Measurements from ENCODE around the gene DYRK1A.
A peak's percentile ranks its signal among the peaks of the same experiment; 100 is the strongest.

Gene DYRK1A

DNA sequence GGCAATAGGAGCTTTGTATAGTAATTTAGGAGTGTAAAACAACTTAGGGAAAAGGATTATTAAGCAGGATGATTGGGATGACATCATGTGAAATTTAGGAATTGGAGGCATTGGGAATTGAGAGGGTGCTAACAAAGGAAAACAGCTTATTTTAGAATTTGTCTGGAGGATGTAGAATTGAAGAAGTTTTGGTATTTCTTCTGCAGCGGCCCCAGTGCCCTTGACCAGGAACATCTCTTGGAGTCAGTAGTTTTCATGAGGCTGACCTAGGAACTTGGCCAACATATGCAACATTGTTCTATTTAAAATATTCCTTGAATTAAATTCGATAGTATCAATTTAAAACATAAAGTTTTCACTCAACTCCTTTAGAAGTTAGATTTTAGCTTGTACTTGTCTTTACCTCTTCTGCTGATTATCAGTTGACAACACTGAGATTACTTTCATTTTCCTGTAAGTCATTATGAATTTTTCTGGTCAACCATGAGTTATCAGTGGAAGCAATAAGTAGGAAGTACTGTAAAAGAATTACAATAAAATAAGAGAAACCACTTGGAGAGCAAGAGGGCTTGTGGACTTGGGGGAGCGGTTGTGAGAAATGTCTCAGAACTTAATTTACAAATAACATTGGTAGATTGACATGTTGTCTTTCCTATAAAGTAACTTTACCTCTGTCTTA, 52.8 kb downstream of the DYRK1A start:
- no peak for DNase-seq (ENCODE audit: low read depth)

- DNase-seq (ENCODE audit: low read depth), result no peak
Observed at GRCh38 chr21:37421306-37421705, 54.7 kb downstream of the DYRK1A start.

- no peak for DNase-seq (ENCODE audit: low read depth)
Observed at GRCh38 chr21:37422382-37422781, 55.8 kb downstream of the DYRK1A start.

GRCh38 chr21:37423103-37423502, 56.5 kb downstream of the DYRK1A start:
- no peak for DNase-seq (ENCODE audit: low read depth)

DNA sequence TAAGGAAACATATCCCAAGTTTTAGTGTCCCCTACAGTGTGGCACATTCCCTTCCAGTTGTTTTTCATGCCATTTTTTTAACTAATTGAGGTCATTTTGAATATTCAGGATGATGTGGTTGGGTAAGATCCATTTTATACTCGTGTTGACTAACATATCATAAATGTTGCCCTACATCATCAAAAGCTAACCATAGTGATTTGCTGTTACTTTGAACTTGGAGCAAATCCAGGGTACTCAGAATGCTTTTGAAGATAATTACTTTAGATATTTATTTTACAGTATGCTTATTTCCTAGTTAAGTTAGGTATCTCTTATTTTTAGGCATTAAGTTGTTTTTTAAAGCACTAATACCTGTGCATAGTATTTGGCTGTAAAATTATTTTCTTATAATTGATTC, 57.8 kb downstream of the DYRK1A start:
- no peak for DNase-seq (ENCODE audit: low read depth)

DNA sequence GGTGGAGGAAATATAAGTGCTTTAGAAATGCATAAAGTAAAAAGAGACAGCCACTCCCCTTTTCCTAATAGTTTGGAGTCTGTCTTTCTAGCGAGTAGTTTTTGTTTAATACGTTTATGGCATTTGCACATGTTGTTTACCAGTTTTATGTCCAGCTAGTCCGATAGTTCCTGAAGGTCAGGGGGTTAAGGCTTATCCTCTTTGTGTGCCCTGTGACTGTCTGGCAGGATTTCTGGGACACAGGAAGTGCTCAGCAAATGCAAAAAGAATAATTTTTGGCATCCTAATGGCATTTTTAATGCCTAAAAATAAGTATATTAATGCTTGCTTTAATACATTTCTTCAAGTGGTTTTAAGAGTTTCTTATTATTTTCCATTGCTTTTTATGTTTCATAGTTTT, 58.4 kb downstream of the DYRK1A start:
- no peak for DNase-seq (ENCODE audit: low read depth)

DNA sequence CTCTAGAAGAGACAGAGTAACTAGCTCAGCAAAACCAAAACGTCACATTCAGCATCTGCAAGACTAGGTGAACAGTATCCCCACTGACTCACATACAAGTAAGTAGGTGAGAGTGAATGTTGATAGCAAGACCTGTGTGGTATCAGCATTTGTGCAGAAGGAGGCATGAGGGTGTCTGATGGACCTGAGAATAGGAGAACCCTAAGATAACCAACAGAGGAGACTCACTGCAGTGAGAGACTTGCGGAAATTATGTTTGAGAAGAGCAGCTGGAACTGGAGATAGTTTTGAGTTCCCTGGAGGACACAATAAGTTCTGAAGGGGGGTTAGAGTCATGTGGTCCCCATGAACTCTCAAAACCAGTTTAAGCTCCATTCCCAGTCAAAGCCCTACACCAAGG, 59.1 kb downstream of the DYRK1A start:
- DNase-seq (ENCODE audit: low read depth), result no peak

GRCh38 chr21:37427221-37427620, 60.6 kb downstream of the DYRK1A start:
- DNase-seq (ENCODE audit: low read depth), result no peak

DNA sequence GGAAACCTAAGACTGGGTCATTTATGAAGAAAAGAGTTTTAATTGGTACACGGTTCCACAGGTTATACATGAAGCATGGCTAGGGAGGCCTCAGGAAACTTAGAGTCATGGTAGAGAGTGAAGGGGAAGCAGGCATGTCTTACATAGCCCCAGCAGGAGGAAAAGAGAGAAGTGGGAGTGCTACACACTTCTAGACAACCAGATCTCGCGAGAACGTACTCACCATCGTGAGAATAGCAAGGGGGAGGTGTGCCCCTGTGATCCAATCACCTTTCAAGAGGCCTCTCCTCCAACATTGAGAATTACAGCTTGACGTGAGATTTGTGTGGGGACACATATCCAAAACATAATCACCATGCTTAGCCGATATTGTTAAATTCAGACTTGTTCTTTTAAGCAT, 62.8 kb downstream of the DYRK1A start:
- no peak for DNase-seq (ENCODE audit: low read depth)

DNA sequence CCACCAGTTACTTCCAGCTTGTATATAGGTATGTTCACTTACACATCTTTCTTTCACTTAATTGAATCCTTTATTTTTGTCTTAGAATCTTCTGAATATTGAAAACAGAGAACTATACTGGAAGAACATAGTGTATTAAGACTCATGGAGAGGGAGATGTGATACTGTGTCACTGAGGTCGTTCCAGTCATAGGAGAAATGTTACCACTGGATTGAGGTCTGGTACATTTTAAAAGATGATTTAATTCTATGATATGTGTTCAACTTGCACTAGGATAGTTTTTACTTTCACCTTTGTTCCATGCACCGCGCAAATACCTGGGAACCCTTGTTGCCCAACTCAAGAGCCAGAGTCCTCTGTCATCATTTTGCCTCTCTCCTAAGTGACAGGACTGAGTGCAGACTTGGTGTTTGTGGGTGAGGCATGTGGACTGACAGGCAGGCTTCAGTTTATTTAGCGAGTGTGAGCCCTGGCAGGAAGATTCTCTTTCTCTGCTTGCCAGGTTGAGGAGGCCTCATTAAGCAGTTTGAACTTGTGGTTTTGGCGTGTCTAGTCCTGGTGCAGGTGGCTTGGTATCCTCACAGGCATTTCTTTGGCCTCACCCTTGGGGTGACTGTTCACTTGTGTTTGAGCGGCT, 63.7 kb downstream of the DYRK1A start:
- DNase-seq (ENCODE audit: low read depth), result no peak

DNA sequence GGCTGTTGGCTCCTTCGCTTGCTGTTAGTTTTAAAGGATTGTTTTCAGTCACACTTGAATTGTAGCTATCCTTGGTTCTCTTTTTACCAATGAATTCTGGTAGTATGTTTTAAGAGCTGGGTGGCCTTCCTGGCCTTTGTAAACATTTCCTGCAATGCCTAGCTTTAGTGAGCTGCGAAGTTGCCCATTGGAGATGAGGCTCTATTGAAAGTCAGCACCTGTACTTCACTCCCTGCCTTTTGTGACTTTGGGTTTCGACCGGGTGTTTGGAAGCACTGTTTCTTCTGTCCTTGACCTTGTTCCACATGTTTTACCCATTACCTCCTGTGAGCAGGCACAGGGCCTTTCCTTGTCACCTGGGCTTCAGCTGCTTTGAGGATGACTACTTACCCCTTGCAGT, 64.7 kb downstream of the DYRK1A start:
- no peak for DNase-seq (ENCODE audit: low read depth)

- DNase-seq (ENCODE audit: low read depth), result no peak
Observed at GRCh38 chr21:37432710-37433455, 66.3 kb downstream of the DYRK1A start.

- DNase-seq (ENCODE audit: low read depth), result no peak
Observed at GRCh38 chr21:37433456-37433840, 66.9 kb downstream of the DYRK1A start.

- peak; percentile 28 for DNase-seq (ENCODE audit: low read depth)
Observed at GRCh38 chr21:37435120-37435519, 68.5 kb downstream of the DYRK1A start.

DNA sequence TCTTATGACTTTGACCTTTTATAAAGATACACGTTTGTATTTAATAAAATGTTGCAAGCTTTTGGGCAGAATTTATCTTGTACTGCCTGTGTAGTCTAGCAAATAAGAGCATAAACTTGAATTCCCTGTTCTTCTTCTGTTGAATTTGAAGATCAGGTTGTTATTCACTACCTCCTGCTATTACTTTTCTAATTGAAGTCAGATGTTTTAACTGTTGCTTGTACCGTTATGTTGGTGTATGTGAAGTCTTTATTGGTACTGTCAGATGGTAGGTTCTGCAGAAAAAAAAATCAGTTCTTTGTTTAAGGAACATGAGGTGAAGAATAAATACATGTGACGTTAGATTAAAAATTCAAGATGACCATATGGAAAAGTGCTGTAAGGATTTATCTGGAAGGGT, 69.1 kb downstream of the DYRK1A start:
- no peak for DNase-seq (ENCODE audit: low read depth)

GRCh38 chr21:37436174-37436573, 69.6 kb downstream of the DYRK1A start:
- DNase-seq (ENCODE audit: low read depth), result no peak

DNA sequence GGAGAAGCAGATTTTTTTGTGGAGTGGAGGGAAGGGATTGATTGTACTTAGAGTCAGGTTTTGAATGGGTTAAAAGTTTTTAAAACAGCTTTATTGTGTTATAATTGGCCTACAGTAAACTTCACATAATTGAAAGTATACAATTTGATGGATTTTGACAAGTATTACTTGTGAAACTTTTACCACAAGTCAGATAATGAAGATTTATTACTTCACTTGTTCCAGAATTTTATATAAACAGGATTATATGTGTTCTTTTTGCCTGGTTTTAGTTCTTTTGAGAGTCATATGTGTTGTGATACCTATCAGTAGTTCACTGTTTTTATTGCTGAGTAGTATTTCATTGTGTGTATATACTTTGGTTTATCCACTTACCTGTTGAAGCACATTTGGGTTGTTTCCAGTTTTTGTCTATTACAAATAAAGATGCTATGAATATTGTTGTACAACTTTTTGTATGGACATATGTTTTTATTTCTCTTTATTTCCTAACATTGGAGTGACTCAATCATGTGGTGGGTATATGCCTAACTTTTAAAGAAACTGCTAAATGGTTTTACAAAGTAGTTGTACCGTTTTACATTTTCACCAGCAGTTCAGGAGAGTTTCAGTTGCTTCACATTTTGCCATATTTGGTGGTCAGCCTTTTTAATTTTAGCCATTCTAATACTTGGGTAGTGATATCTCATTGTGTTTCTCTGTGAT, 71.0 kb downstream of the DYRK1A start:
- DNase-seq (ENCODE audit: low read depth), result no peak

DNA sequence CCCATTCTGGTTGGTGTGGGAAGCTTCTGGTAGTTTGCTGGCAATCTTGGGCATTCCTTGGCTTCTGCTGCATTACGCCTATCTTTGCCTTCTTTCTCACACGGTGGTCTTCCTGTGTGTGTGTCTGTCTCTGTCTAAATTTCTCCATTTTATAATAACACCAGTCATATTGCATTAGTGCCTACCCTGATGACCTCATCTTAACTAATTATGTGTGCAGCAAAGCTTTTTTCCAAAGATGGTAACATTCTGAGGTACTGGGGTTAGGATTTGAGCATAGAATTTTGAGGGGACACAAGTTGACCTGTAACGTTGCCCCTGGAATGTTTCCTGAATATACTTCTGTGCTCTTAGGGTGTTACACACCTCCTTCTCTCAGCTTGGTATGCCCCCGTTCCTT, 77.1 kb downstream of the DYRK1A start:
- DNase-seq (ENCODE audit: low read depth), result no peak

- no peak for DNase-seq (ENCODE audit: low read depth)
Observed at GRCh38 chr21:37445228-37445627, 78.7 kb downstream of the DYRK1A start.

GRCh38 chr21:37446552-37446951, 80.0 kb downstream of the DYRK1A start:
- no peak for DNase-seq (ENCODE audit: low read depth)

GRCh38 chr21:37447288-37447936, 80.8 kb downstream of the DYRK1A start:
- no peak for DNase-seq (ENCODE audit: low read depth)

DNA sequence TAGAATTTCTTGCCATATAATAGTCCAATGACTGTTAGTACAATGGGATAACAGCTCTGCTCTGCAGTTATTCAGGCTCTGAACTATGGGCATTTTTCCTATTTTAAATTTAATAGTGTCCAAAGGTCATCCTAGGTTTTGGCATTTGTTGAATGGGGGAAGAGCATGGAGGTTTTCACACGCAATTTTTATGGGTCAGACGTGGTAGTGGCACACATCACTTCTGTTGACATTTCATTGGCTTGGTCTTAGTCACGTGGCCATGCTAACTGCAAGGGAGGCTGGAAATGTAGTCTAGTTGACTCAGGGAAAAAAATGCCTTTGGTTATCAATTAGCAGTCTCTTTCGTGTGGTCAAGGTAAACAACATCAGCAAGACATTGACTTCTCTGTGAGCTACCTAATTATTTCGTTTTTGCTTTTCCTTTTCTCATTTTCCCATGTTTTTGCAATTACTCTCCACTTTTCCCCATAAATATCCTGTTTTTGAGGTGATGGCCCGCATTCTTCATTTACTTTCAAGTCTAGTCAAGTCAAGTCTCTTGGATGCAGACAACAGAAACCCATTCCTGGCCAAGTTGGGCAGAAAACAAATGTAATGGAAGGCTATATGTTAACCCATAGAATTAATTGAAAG, 82.8 kb downstream of the DYRK1A start:
- DNase-seq (ENCODE audit: low read depth), result no peak
